Brain microvascular endothelial cell (primary cell): ENCODE results near the gene VWF.
A peak's percentile ranks its signal among the peaks of the same experiment; 100 is the strongest.

ENCODE experiments used
- DNase-seq: peaks from one replicate; pipeline ENCODE4 v3.0.0-alpha.2; 2020
- H3K27ac ChIP-seq: fragments of 250-450 bp; sonication (Bioruptor Pico); 2 replicates; pipeline ENCODE4 v1.5.1; 2020; ENCODE audit warnings: mild to moderate bottlenecking, moderate library complexity
- H3K27me3 ChIP-seq: fragments of 250-450 bp; sonication (Bioruptor Pico); replicated peaks from 2 replicates; pipeline ENCODE4 v1.5.1; 2020; ENCODE audit warnings: mild to moderate bottlenecking
- H3K36me3 ChIP-seq: fragments of 250-450 bp; sonication (Bioruptor Pico); replicated peaks from 2 replicates; pipeline ENCODE4 v1.5.1; 2020; ENCODE audit warnings: mild to moderate bottlenecking
- H3K4me3 ChIP-seq: 2 replicates; pipeline ENCODE4 v1.5.1; 2011; ENCODE audit warnings: low read depth, mild to moderate bottlenecking, control low read depth, low read length, moderate library complexity
- CTCF ChIP-seq: IDR thresholded peaks from 2 replicates; pipeline ENCODE4 v1.5.1; 2011; ENCODE audit warnings: low read depth, mild to moderate bottlenecking, moderate library complexity, low read length, control low read depth, inconsistent platforms; ENCODE audit errors: missing control alignments
- in situ Hi-C: cut with HindIII; loops from 2 replicates; pipeline ENCODE4 v1.10.0; 2017; ENCODE audit warnings: low sequenced_read_pairs, low pct_ligation_motif_present

VWF gene

DNA sequence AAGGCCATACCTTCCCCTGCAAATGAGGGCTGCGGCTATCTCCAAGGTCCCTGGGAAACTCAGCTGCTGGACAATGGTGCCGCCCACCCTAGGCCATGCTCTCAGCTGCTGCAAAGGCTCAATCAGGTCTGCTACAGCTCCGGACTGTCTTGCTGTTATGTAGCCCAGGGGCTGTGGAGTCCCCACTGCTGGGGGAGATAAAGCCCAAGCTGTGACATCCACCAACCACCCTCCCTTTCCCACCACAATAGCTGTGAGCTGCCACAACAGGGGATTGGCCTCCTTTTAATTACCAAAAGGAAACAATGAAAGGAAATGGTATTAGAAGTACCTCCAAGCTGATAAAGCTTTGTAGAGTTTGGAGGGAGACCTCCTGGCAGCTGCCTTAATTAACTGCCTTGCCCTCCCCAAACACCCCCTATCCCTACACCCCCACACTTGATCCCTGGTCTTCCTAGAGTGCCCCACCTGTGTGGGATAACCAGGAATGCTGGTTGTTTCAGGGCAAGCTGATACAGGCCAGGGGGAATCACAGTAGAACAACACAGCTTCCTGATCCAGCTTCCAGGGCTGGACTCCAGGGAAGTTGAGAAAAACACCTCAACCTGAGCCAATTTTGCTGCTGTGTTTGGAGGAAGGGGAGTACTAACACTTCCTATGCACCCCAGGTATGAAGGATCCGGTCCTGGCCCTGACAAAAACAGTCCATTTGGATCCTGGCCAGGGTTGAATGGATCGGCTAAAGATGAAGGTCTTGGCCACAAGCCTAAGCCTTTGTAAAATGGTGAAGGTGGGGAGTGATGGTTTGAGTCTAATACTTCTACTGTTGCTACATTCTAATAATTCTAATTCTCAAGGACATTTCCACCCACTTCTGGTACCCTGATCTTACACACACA lies at the start of gene VWF:
Gene VWF (minus strand): TSS at position 260 of the 899 bp plus-strand sequence. CDS start 1,474 bp downstream, outside the sequence.
- no peak within 1 kb of the TSS for H3K4me3 ChIP-seq
- H3K27me3 ChIP-seq: no peaks in the 10 kb centered on the region
- no peak for TF ChIP-seq CTCF
- no peak for DNase-seq
- in situ Hi-C loops: no loop called here
- H3K27ac ChIP-seq: no peak within 1 kb of the TSS
- no peaks in the 10 kb centered on the region for H3K36me3 ChIP-seq

GRCh38 chr12:6172862-6173261 lies 48.4 kb upstream of the VWF start:
- TF ChIP-seq CTCF: no peak
- H3K27ac ChIP-seq: no peak overlapping the region
- no peak overlapping the region for H3K4me3 ChIP-seq
- no peaks in the 10 kb centered on the region for H3K27me3 ChIP-seq
- in situ Hi-C loops: no loop called here
- no peak for DNase-seq
- H3K36me3 ChIP-seq: no peaks in the 10 kb centered on the region

GRCh38 chr12:6172086-6172485 lies 47.6 kb upstream of the VWF start:
- no peak for DNase-seq
- Histone ChIP-seq H3K4me3 (no peak overlapping the region), H3K27me3 (no peaks in the 10 kb centered on the region), H3K27ac (no peak overlapping the region), H3K36me3 (no peaks in the 10 kb centered on the region)
- TF ChIP-seq CTCF: no peak
- in situ Hi-C loops: no loop called here

DNA sequence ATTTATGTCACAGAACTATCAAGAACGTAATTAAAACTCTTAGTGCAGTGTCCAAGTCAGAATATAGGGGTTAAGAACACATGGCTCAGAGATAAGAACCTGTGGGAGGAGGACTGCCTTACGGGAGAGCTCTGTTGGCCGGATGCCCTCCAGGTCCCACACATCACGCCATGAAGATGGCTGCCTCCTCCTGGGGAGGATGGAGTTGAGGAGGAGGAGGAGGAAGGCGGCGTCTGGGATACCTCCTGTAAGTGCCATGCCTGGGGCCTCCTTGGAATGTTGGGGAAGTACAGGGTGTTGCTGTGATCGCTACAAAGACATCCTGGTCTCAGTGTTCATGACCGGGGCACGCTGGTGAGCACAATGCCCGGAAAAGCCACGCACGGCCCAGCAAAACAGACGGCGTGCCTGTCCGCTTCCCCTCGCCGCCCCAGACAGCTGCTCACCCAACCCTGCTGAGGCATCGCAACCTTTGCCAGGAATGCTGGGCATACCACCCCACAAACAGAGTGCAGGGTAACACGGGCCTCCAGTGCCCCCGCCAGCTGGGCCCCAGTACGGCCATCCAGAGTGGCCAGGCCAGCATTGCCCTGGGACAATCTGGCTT lies 47.0 kb upstream of the VWF start:
- in situ Hi-C loops: no loop called here
- no peak for TF ChIP-seq CTCF

GRCh38 chr12:6167327-6168280 lies 43.1 kb upstream of the VWF start:
- in situ Hi-C loops: no loop called here
- DNase-seq: peak; percentile 99
- TF ChIP-seq CTCF: no peak
- Histone ChIP-seq H3K4me3 (peak overlapping the region; percentile 2), H3K27ac (peak overlapping the region; percentile 94), H3K27me3 (no peaks in the 10 kb centered on the region), H3K36me3 (no peaks in the 10 kb centered on the region)

More for the DNA sequence above, 47.0 kb upstream of the VWF start:
- Histone ChIP-seq H3K27ac (no peak overlapping the region), H3K27me3 (no peaks in the 10 kb centered on the region), H3K4me3 (no peak overlapping the region), H3K36me3 (no peaks in the 10 kb centered on the region)
- no peak for DNase-seq
